HG03460 (cell line): Measurements from ENCODE around the gene ATP13A5.

Experiments
- ATAC-seq: cut with Tn5 transposase; IDR thresholded peaks from one replicate; pipeline ENCODE4 v1.9.1; 2021; ENCODE audit not compliant: unreplicated experiment

ATP13A5 gene

GRCh38 chr3:193346259-193346658 lies 32.3 kb downstream of the ATP13A5 start:
- ATAC-seq: no peak

- no peak for ATAC-seq
These were observed 33.1 kb downstream of the ATP13A5 start for GRCh38 chr3:193345431-193345830.

GRCh38 chr3:193344486-193344885 lies 34.1 kb downstream of the ATP13A5 start:
- no peak for ATAC-seq

- no peak for ATAC-seq
These were observed 34.8 kb downstream of the ATP13A5 start for GRCh38 chr3:193343726-193344222.

- ATAC-seq: no peak
These were observed 36.0 kb downstream of the ATP13A5 start for GRCh38 chr3:193342551-193342950.

- ATAC-seq: no peak
These were observed 43.5 kb downstream of the ATP13A5 start for GRCh38 chr3:193335031-193335430.

- ATAC-seq: no peak
These were observed 45.3 kb downstream of the ATP13A5 start for GRCh38 chr3:193333229-193333628.

GRCh38 chr3:193330555-193331204 lies 47.9 kb downstream of the ATP13A5 start:
- ATAC-seq: no peak

- no peak for ATAC-seq
These were observed 60.8 kb downstream of the ATP13A5 start for GRCh38 chr3:193317682-193318300.

- ATAC-seq: no peak
These were observed 64.4 kb downstream of the ATP13A5 start for GRCh38 chr3:193314161-193314560.

GRCh38 chr3:193313061-193313958 lies 65.2 kb downstream of the ATP13A5 start:
- ATAC-seq: no peak

GRCh38 chr3:193310914-193311723 lies 67.4 kb downstream of the ATP13A5 start:
- ATAC-seq: no peak

- ATAC-seq: no peak
These were observed 73.2 kb downstream of the ATP13A5 start for GRCh38 chr3:193305356-193305755.

GRCh38 chr3:193301433-193301832 lies 77.1 kb downstream of the ATP13A5 start:
- no peak for ATAC-seq

- no peak for ATAC-seq
These were observed 81.1 kb downstream of the ATP13A5 start for GRCh38 chr3:193297421-193297820.

- ATAC-seq: no peak
These were observed 82.6 kb downstream of the ATP13A5 start for GRCh38 chr3:193295985-193296384.

- no peak for ATAC-seq
These were observed 86.2 kb downstream of the ATP13A5 start for GRCh38 chr3:193292386-193292785.

- ATAC-seq: no peak
These were observed 107.3 kb downstream of the ATP13A5 start for GRCh38 chr3:193271101-193271840.

- ATAC-seq: no peak
These were observed 108.1 kb downstream of the ATP13A5 start for GRCh38 chr3:193270451-193270850.
